Muscle of arm (tissue), 12 donors: Measurements from ENCODE around the gene BCR. TPM values are rescaled to one million over a fixed set of nuclear protein-coding genes. Genes with fewer than 3 reads are reported as not detected.
"Not testable (repeated sequence)": the region's sequence is repeated elsewhere in the genome, so short reads cannot be mapped to it uniquely, and the experiment has no call there.

Source experiments
- DNase-seq: peaks from one replicate; pipeline ENCODE4 v3.0.0-alpha.2; 2013
- polyA plus RNA-seq, 12 donors: library from polyadenylated mRNA; unstranded; fragments of 120-200 nt; gene quantifications; one replicate each; pipeline ENCODE4 v1.2.1, GENCODE V29; 2013; ENCODE audit not compliant: insufficient read length in 12 of 12

BCR gene
- polyA plus RNA-seq, 12 donors = 10.4 to 37.8 (median 16.3) TPM; not detected in 1

DNA sequence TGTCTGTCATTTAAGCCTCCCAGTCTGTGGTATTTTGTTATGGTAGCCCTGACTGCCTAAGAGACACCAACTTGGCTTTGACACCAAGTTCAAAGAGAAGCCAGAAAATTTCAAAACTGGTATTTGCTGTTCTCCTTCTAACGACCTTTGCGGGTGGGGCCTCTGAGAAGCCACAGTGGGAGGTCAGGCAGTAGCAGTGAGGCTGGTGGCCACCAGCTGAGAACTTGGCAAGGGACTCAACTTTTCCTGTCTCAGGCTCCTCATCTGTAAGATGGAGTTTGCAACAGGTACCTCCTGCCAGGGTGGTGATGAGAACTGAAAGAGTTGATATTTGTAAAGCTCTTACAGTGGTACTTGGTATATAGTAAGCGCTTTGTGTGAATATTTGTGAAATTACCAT is 183.4 kb downstream of the BCR start:
- DNase-seq = no peak

GRCh38 chr22:23364389-23364788 is 184.1 kb downstream of the BCR start:
- DNase-seq = no peak

DNA sequence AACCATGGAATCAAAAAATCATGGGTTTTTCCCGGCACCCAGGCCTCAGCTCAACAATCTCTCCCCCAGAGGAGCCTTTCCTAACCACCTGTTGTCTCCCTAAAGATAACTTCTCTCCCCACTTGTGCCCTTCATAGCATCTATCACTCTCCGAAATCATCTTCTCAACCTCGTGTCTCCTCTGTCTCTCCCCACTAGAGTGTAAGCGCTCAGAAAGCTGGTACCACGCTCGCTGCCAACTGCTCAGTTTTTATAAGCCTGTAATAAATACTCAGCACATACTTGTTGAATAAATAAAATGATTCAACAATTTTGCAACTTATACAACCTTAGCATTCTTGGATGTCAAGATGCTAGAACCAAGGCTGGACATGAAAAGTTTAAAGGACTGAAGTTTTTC is 185.2 kb downstream of the BCR start:
- DNase-seq = no peak

GRCh38 chr22:23365961-23366360 is 185.7 kb downstream of the BCR start:
- DNase-seq = no peak

DNA sequence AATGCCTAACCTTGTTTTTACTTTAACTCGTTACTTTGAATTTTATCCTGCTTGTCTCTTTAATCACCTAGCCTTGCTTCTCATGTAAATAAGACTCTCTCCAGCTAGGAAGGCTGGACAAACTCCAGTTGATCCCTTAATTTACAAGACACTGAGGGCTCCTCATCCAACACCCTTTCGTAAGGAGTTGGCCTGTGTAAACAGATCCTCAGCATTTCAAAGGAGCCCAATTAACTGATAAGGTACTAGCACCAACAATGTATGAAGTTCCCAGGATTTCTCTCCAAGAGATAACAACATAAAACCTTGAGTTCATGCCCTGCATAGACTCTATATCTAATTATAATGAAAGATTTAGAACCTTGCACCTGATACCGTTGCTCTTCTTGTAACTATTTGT is 186.9 kb downstream of the BCR start:
- not testable (repeated sequence) for DNase-seq

Other genes with a start within 250 kb of the BCR start
- gene GNAZ, start 110.0 kb upstream of the BCR start, polyA plus RNA-seq = 1 to 10 TPM in 11 of 12 donors, not detected in 1; 2.3 to 5.2 (median 3.1) TPM
- 1 to 10 TPM in 4 of 12 donors, under 1 TPM in 6, not detected in 2; 0.18 to 3.0 (median 0.84) TPM for gene RSPH14, start 38.5 kb upstream of the BCR start, polyA plus RNA-seq
- 1 to 10 TPM in 9 of 12 donors, under 1 TPM in 1, not detected in 2; 0.85 to 3.7 (median 1.4) TPM for gene RAB36, start 35.0 kb upstream of the BCR start, polyA plus RNA-seq